Uterus (tissue), 4 donors: ENCODE data around the gene IFI27. TPM values are rescaled to one million over a fixed set of nuclear protein-coding genes. Genes with fewer than 3 reads are reported as not detected.

Experiments
- DNase-seq, 2 donors: peaks; one replicate each; pipeline ENCODE4 v3.0.0-alpha.2; 2019 to 2020
- H3K27ac ChIP-seq, 2 donors: fragments of 200-600 bp; sonication (generic); 1 replicate in 1 of 2; 2 replicates in 1 of 2; pipeline ENCODE4 v1.5.1; 2016 to 2018
- H3K27me3 ChIP-seq, 2 donors: fragments of 200-600 bp; sonication (generic); one replicate each; pipeline ENCODE4 v1.5.1; 2018 to 2019; ENCODE audit warnings: control low read depth in 1 of 2
- H3K36me3 ChIP-seq, 2 donors: fragments of 200-600 bp; sonication (generic); one replicate each; pipeline ENCODE4 v1.5.1; 2019; ENCODE audit warnings: control low read depth in 1 of 2
- H3K4me1 ChIP-seq, 2 donors: fragments of 200-600 bp; sonication (generic); one replicate each; pipeline ENCODE4 v1.5.1; 2018 to 2019; ENCODE audit warnings: control low read depth in 1 of 2
- H3K4me3 ChIP-seq, 2 donors: fragments of 200-600 bp; sonication (generic); 1 replicate in 1 of 2; 2 replicates in 1 of 2; pipeline ENCODE4 v1.5.1; 2018 to 2019; ENCODE audit warnings: mild to moderate bottlenecking in 1 of 2
- H3K9me3 ChIP-seq, 2 donors: fragments of 200-600 bp; sonication (generic); one replicate each; pipeline ENCODE4 v1.5.1; 2019; ENCODE audit warnings: control low read depth in 1 of 2
- POLR2A ChIP-seq, 2 donors: fragments of 450-650 bp; IDR thresholded peaks; one replicate each; pipeline ENCODE4 v1.6.1; 2016; ENCODE audit warnings: antibody characterized with exemption in 2 of 2, mild to moderate bottlenecking in 1 of 2, moderate library complexity in 1 of 2
- intact Hi-C: fragments of 100-400 bp; cut with DNase I; formaldehyde crosslinking; loops from one replicate; pipeline ENCODE4 v1.15.1; 2023; ENCODE audit warnings: low total_unique reads
- total RNA-seq, 4 donors: library from RNA; depleted of rRNA in 3 of 4; stranded (reverse); fragments of >200 nt in 3 of 4; gene quantifications; one replicate each; pipeline versions ENCODE4 v1.1.0 to v1.2.4, GENCODE V29; 2014 to 2023
- TF ChIP-seq, protein P1 (sequence below), 4 experiments: fragments of 200-600 bp in 2 of 4; fragments of 450-650 bp in 2 of 4; sonication (generic) in 2 of 4; IDR thresholded peaks; one replicate each; pipeline ENCODE4 v1.5.1; 2016 to 2019; ENCODE audit warnings: antibody characterized with exemption in 4 of 4, mild to moderate bottlenecking in 2 of 4, moderate library complexity in 1 of 4
- donor health status: DM: yes; HTN: yes; CAD: no.

Gene IFI27
- total RNA-seq, 4 donors from 2014 or later: 5.6 to 390 (median 196) TPM

DNA sequence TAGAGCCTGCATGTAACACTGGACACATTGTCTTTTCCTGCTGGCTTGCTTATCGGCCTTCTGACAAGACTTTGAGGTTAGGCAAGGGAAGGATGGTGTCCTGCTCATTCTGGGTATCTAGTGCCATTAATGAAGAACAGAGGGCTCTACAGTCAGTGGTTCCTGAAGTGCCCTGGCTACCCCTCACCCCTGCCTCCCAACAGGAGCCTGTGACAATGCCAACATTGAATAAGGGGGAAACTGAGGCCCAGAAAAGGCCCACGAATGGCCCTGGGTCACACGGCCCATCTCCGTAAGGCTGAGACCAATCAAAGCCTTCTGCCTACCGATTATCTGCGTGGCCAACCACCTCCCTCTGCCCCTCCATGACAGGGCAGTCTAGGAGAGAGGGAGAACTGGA is 16.8 kb downstream of the IFI27 start:
- H3K27me3 ChIP-seq: no peaks in the 10 kb centered on the region
- H3K4me3 ChIP-seq: no peak overlapping the region
- H3K4me1 ChIP-seq: peaks cover 0 to 3% of the 10 kb centered on the region in 2 donors
- H3K36me3 ChIP-seq: no peaks in the 10 kb centered on the region
- H3K9me3 ChIP-seq: no peaks in the 10 kb centered on the region
- TF ChIP-seq, protein P1, sequence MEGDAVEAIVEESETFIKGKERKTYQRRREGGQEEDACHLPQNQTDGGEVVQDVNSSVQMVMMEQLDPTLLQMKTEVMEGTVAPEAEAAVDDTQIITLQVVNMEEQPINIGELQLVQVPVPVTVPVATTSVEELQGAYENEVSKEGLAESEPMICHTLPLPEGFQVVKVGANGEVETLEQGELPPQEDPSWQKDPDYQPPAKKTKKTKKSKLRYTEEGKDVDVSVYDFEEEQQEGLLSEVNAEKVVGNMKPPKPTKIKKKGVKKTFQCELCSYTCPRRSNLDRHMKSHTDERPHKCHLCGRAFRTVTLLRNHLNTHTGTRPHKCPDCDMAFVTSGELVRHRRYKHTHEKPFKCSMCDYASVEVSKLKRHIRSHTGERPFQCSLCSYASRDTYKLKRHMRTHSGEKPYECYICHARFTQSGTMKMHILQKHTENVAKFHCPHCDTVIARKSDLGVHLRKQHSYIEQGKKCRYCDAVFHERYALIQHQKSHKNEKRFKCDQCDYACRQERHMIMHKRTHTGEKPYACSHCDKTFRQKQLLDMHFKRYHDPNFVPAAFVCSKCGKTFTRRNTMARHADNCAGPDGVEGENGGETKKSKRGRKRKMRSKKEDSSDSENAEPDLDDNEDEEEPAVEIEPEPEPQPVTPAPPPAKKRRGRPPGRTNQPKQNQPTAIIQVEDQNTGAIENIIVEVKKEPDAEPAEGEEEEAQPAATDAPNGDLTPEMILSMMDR (IDR thresholded peaks at IDR 0.05): no peak
- TF ChIP-seq POLR2A (IDR thresholded peaks at IDR 0.05): no peak
- intact Hi-C loops: no loop called here
- no peak for DNase-seq
- H3K27ac ChIP-seq: no peak overlapping the region

DNA sequence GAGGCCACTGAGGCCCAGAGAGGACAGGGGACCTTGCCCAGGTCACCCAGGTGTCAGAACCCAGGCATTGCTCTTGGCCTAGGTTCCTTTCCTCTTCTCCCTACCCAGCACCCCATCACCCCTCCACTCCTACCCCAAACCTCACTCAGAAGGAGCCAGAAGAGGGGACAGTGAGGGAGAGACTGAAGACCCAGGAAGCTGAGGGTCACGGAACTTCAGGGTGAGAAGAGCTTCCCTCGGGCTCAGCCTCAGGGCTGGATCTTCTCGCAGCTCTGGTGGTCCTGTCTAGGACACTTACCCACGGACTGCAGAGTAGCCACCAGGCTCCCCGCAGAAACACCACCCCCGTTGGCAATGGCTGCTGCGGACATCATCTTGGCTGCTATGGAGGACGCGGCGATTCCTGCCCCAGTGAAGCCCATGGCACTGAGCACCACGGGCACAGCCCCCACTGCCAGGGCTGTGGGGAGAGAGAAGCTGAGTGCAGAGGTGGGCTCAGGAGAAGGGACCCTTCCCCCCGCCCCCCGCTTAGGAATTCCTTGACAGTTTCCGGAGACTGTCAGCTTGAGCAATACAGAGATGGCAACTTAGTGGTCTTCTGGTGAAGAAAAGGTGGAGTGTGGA is 17.8 kb downstream of the IFI27 start:
- Histone ChIP-seq H3K27me3 (no peaks in the 10 kb centered on the region), H3K27ac (peak overlapping the region; percentile 89 to 92), H3K9me3 (no peaks in the 10 kb centered on the region), H3K4me3 (no peak overlapping the region), H3K4me1 (peaks cover 0 to 3% of the 10 kb centered on the region in 2 donors), H3K36me3 (no peaks in the 10 kb centered on the region)
- no peak for DNase-seq
- no peak for TF ChIP-seq POLR2A (IDR thresholded peaks at IDR 0.05)
- TF ChIP-seq, protein P1 (IDR thresholded peaks at IDR 0.05): no peak
- intact Hi-C loops: no loop called here

DNA sequence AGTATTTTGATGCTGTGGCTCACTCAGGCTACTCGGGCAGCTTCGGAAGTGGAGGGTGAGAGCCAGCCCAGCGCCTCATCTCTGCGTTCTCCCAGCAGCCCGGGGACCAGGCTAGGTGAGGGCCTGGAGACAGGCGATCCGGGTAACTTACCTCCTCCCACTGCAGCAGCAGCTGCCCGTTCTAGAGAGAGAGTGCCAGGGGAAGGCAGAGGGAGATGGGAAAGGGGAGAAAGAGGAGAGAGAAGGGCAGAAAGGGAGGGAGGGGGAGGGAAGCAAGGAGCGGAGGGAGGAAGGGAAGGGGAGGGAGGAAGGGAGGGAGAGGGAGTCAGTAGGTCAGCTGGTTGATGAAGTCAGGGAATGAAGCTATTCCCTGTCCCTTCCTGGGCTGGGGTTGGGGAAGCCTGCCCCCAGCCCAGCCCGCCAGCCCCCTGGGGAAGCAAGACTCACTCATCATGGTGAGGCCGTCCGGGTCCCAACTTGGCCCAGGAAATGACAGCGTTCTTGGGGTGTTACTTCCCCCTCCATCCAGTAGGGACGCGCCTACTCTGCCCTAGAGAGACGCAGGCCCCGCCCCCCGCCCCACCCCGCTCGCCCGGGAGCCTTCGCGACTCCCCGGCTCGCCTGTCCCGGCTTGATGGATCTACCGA is 18.7 kb downstream of the IFI27 start, which contains the start of gene IFI27L2:
Gene IFI27L2, minus strand, starts transcription at position 494 of the 647 bp plus-strand sequence. Its CDS starts 40 bp downstream, at position 454.
- Histone ChIP-seq H3K4me1 (peaks cover 0 to 3% of the 10 kb centered on the region in 2 donors), H3K4me3 (peak within 1 kb of the TSS; percentile 31 to 48), H3K27me3 (no peaks in the 10 kb centered on the region), H3K27ac (peak within 1 kb of the TSS; percentile 89 to 92), H3K36me3 (no peaks in the 10 kb centered on the region), H3K9me3 (no peaks in the 10 kb centered on the region)
- TF ChIP-seq, protein P1 (IDR thresholded peaks at IDR 0.05): peak in 3 of 4 experiments; percentile 28 to 48 (median 31)
- TF ChIP-seq POLR2A (IDR thresholded peaks at IDR 0.05): peak in 1 of 2 donors; percentile 38
- intact Hi-C loops: no loop called here
- peak; percentile 73 to 79 for DNase-seq

DNA sequence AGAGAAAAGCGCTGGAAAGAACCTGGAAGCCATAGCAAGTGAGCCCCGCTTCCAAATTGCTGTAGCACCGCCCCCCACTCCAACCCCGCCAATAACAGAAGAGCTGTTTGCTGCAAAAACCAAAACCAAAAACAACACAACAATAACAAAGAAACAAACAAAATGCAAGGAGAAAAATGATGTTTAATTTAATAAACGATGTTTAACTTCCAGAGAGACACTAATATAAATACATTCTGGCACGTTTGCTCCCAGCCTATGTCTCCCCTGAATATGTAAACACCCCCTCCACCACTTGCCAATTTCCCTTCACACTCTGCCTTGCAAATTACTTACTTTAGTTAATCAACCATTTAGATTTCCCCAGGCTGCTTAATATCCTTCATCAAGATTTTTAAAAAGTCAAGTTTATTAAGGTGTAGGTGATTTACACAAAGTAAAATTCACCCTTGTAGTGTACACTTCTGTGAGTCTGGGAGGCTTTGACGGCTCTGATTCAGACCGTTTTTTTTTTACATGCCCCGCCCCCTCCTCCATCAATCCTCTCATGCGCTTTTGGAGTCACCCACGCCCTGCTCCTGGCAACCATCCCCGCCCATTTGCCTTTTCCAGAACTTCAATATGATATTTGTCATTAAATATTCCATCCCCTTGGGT is 19.4 kb downstream of the IFI27 start:
- Histone ChIP-seq H3K4me3 (peak overlapping the region; percentile 31 to 48), H3K9me3 (no peaks in the 10 kb centered on the region), H3K36me3 (no peaks in the 10 kb centered on the region), H3K27ac (peak overlapping the region; percentile 89 to 92), H3K27me3 (no peaks in the 10 kb centered on the region), H3K4me1 (peaks cover 0 to 3% of the 10 kb centered on the region in 2 donors)
- TF ChIP-seq, protein P1 (IDR thresholded peaks at IDR 0.05): no peak
- no peak for TF ChIP-seq POLR2A (IDR thresholded peaks at IDR 0.05)
- DNase-seq: peak; percentile 51 to 67
- intact Hi-C loops: no loop called here
